Type B pancreatic cell (in vitro differentiated cells): ENCODE measurements around the gene STK32B. TPM values are rescaled to one million over a fixed set of nuclear protein-coding genes. Genes with fewer than 3 reads are reported as not detected.

ENCODE experiments used
- DNase-seq: peaks from one replicate; pipeline ENCODE4 v3.0.0; 2021; ENCODE audit warnings: mixed read lengths; ENCODE audit not compliant: unreplicated experiment; ENCODE audit errors: extremely low spot score
- H3K27ac Mint-ChIP-seq: 2 replicates; pipeline ENCODE4 v1.8.0; 2021; ENCODE audit warnings: mild to moderate bottlenecking, mixed read lengths
- H3K27me3 Mint-ChIP-seq: 2 replicates; pipeline ENCODE4 v1.8.0; 2021; ENCODE audit warnings: mixed read lengths
- H3K36me3 Mint-ChIP-seq: 2 replicates; pipeline ENCODE4 v1.8.0; 2021; ENCODE audit warnings: mixed read lengths
- H3K4me1 Mint-ChIP-seq: one replicate; pipeline ENCODE4 v1.8.0; 2021; ENCODE audit warnings: mixed read lengths; ENCODE audit not compliant: unreplicated experiment
- H3K4me3 Mint-ChIP-seq: 2 replicates; pipeline ENCODE4 v1.8.0; 2021; ENCODE audit warnings: mild to moderate bottlenecking, mixed read lengths
- H3K9me3 Mint-ChIP-seq: 2 replicates; pipeline ENCODE4 v1.8.0; 2021; ENCODE audit warnings: mixed read lengths
- CTCF ChIP-seq: fragments of 200-600 bp; sonication (generic); conservative IDR thresholded peaks from 2 replicates; pipeline ENCODE4 v1.5.0; 2021; ENCODE audit warnings: antibody characterized with exemption, mild to moderate bottlenecking
- total RNA-seq: library from RNA; stranded (reverse); gene quantifications from 2 replicates; pipeline ENCODE4 v1.2.1, GENCODE V29; 2021; ENCODE audit warnings: low replicate concordance

The STK32B gene
- total RNA-seq, 1 donor from 2014 or later = 3.0 TPM

DNA sequence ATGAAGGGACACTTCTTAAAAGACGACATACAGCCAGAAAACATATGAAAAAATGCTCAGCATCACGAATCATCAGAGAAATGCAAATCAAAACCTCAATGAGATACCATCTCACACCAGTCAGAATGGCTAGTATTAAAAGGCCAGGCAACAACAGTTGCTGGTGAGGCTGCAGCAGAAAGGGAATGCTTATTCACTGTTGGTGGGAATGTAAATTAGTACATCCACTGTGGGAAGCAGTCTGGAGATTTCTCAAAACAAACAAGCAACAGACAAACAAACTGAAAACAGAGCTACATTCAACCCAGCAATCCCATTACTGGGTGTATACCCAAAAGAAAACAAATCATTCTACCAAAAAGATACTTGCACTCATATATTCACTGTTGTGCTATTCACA, 459.2 kb downstream of the STK32B start:
- TF ChIP-seq CTCF = no peak
- Mint-ChIP-seq H3K4me1 (no peaks in the 10 kb centered on the region), H3K4me3 (no peak overlapping the region), H3K27me3 (no peaks in the 10 kb centered on the region), H3K27ac (no peak overlapping the region), H3K36me3 (no peaks in the 10 kb centered on the region), H3K9me3 (no peaks in the 10 kb centered on the region)
- no peak for DNase-seq

DNA sequence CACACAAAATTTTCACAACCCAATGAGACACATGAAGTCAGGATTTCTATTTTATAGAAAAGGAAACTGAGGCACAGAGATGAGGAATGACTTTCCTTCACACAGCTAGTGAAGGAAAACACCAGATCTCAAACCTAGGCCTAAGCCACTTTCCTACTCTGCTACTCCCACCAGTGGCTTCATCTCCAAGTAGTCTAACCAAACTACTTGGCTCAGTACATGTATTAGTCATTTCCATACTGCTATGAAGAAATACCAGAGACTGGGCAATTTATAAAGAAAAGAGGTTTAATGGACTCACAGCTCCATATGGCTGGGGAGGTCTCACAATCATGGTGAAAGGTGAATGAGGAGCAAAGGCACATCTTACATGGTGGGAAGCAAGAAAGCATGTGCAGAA, 460.5 kb downstream of the STK32B start:
- Mint-ChIP-seq H3K27ac (no peak overlapping the region), H3K4me1 (peaks cover 4% of the 10 kb centered on the region), H3K27me3 (no peaks in the 10 kb centered on the region), H3K36me3 (no peaks in the 10 kb centered on the region), H3K4me3 (no peak overlapping the region), H3K9me3 (no peaks in the 10 kb centered on the region)
- no peak for DNase-seq
- no peak for TF ChIP-seq CTCF

DNA sequence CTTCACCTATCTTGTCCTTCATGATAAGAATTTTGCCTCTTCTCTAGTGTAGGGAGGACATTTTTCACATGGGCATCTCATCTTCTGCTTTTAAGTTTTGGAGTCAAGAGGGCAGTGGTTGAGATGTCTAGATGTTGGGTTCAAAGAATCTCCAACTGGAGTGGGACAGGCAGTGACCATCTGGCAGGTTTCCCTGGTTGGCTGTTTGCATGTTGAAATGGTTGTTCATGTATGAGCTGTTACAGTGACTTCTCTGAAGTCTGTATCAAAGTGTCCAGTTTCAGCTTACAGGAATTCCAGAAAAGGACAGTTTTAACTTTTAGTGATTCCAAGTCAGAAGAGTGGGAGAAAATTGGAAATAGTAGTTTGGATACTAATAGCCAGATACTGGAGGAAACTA, 464.4 kb downstream of the STK32B start:
- peaks cover 3% of the 10 kb centered on the region for H3K36me3 Mint-ChIP-seq
- H3K27me3 Mint-ChIP-seq = no peaks in the 10 kb centered on the region
- H3K9me3 Mint-ChIP-seq = peaks cover 9% of the 10 kb centered on the region
- H3K4me3 Mint-ChIP-seq = no peak overlapping the region
- H3K27ac Mint-ChIP-seq = no peak overlapping the region
- H3K4me1 Mint-ChIP-seq = peaks cover 4% of the 10 kb centered on the region
- no peak for DNase-seq
- no peak for TF ChIP-seq CTCF

DNA sequence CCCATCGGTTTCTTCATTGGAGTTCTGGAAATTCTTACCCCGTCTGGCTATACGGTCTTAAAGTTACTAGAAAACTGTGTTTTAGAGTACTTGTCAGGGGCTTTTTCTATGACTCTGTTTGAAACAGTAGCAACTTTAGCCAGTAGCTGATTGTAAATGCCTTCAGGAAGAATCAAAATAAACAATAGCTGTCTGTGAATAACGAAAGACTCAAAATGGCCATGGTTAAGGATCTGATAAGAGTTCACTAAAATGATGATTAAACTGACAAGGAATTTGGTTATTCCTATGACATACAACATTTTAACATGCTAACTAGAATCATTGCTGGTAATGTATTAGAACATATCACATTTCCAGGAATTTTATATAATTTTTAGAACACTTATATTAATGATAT, 466.1 kb downstream of the STK32B start:
- no peak for DNase-seq
- Mint-ChIP-seq H3K27me3 (no peaks in the 10 kb centered on the region), H3K4me3 (no peak overlapping the region), H3K36me3 (peaks cover 3% of the 10 kb centered on the region), H3K9me3 (peaks cover 13% of the 10 kb centered on the region), H3K4me1 (peaks cover 4% of the 10 kb centered on the region), H3K27ac (no peak overlapping the region)
- no peak for TF ChIP-seq CTCF

- no peak for TF ChIP-seq CTCF
- Mint-ChIP-seq H3K9me3 (peaks cover 7% of the 10 kb centered on the region), H3K4me1 (peaks cover 12% of the 10 kb centered on the region), H3K27ac (no peak overlapping the region), H3K36me3 (no peaks in the 10 kb centered on the region), H3K4me3 (no peak overlapping the region), H3K27me3 (no peaks in the 10 kb centered on the region)
- no peak for DNase-seq
Measured at GRCh38 chr4:5524446-5525299, 473.4 kb downstream of the STK32B start.
